OCI-M1 (cell line): ENCODE data around the gene VPS13D.
"Not testable (repeated sequence)": the region's sequence is repeated elsewhere in the genome, so short reads cannot be mapped to it uniquely, and the experiment has no call there.

ENCODE experiments used
- DNase-seq: peaks from one replicate; lab custom pipeline; 2025; lab: John Stamatoyannopoulos, UW

Gene VPS13D

DNA sequence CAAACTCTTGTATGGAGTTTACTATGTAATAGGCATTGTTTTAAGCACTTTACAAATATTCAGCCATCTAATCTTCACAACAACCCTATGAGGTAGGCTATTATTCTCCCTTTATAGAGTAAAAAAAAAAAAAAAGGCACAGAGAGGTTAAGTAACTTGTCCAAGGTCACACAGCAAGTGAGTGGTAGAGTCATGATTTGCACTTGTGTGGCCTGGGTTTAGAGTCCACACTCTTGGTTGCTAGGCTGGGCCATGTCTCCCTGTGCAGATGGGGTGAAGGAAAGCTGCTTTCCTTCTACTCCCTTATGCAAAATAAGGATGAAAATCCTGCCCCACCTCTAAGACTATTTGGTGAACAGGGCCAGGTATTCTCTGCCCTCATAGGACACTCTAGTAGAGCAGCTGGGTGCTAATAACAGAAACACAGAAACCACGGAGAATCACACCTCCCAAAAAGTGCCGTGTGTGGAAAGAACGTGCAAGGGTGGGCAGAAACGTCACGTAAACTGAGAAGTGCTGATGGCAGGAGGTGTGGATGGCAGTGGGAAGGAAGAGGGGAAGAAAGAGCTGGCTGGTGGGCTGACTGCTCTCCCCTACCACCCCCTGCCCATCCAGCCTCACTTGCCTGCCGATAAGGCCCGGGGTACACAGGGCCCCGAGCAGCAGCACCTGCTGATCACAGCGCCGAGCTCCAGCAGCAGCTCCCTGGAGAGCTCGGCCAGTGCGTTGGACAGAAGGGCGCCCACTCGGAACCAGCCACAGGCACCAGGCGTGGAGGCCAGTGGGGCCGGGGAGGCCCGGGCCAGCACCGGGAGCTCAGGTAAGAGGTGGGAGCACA is 28.3 kb upstream of the VPS13D start:
- no peak for DNase-seq

DNA sequence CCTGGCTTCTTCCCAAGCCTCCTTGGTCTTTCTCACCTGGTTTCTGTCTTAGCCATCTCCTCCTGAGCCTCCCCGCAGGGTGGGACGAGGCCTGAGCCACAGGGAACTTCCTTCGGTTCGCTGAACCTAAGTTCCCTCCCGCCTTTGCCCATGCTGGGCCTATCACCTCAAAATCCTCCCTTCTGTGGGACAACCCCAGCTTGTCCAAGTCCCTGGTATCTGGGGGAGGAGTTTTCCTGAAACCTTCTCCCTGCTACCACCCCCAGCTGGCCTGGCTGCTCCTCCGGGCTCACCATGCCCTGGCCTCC is 27.7 kb upstream of the VPS13D start:
- no peak for DNase-seq

DNA sequence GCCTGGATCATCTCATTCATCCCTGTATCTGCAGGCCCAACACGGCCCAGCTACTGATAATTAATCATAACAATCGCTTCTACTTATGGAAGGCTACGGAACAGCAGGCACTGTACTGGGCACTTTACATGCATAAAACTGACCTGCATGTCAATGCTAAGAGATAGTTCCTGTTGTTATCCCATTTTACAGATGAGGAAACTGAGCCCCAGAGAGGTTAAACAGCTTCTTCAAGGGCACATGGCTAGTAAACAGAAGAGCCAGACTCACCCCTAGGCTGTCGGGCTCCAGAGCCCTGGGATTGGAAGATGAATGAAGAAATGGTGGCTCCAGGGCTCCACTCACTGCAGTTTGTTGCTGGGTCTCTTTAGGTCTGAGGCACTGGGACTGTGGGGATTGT is 27.3 kb upstream of the VPS13D start:
- no peak for DNase-seq

DNA sequence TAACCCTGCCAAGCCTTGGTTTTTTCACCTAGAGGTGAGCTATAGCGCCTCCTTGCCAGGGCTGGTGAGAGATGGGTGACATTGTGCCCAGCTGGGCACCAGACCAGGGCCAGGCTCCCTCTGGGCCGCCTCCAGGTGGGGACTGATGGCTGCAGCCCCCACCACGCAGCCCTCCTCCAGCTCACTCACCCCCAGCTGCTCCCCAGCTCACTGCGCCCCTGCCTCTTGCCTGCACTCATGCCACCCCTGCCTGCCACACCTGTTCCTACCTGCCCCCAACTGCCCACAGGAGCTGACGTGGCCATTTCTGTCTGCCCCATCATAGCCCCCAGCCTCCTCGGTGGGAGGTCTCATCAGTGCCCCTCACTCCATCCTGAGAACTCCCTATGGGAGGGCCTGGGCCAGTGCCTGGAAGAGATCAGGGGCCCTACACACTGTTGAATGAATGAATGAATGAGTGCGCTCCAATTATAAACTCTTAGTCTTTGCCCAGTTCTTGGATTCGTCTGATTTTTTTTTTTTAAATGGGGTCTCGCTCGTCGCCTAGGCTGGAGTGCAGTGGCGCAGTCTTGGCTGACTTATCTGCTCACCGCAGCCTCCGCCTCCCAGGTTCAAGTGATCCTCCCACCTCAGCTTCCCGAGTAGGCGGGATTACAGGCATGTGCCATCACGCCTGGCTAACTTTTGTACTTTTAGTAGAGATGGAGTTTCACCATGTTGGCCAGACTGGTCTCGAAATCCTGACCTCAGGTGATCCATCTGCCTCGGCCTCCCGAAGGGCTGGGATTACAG is 26.4 kb upstream of the VPS13D start:
- DNase-seq = no peak

DNA sequence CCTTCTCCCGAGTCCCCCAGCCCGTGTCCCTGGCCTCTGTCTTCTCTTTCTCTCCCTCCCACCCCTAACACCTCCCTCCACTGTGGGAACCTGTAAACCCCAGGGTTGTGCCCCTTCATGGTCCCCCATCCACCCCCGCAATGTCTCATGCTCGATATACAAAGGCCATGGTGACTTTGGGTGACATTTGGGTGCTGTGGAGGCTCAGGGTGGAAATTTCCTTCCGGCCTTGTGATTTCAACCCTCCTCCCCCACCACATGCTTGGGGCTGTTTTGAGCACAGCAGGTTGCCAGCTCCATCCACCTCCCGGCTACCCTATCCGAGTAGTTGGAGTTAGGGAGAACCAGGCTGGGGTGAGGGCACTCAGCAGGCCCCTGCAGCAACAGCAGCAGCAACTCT is 25.7 kb upstream of the VPS13D start:
- no peak for DNase-seq

DNA sequence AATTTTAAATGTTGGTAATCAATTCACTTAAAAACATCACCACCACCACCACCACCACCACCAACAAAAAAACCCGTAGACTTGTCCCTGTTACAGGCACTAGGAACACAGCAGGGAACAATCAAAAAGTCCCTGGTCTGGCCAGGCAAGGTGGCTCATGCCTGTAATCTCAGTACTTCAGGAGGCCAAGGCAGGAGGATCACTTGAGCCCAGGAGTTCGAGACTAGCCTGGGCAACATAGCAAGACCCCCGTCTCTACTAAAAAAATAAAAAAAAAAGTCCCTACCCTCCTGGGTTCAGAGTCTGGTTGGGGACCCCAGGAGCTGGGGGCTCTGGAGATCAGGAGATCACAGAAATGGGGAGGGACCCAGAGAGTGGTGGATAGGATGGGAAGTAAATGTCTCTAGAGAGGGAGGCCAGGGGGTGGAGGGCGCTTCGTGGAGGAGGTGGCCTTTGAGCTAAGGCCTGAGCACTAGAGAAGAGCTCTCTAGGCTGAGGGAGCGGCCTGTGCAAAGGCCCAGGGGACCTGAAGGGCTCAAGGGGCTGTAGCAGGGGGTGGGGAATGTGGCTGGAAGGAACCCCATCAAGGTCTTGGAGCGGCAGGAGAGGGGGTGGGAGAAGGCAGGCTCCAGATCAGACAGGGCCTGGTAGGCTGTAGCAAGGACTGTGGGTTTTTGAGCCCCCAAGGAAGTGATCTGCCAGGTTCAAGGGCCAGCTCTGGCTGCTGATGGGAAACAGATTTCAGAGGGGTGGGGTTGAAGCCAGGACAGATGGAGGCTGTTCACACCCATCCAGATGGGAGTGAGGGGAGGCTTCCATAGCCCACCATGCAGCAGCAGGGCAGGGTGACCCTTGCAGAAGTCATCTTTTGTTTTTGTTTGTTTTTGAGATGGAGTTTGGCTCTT is 24.8 kb upstream of the VPS13D start:
- DNase-seq = no peak

DNA sequence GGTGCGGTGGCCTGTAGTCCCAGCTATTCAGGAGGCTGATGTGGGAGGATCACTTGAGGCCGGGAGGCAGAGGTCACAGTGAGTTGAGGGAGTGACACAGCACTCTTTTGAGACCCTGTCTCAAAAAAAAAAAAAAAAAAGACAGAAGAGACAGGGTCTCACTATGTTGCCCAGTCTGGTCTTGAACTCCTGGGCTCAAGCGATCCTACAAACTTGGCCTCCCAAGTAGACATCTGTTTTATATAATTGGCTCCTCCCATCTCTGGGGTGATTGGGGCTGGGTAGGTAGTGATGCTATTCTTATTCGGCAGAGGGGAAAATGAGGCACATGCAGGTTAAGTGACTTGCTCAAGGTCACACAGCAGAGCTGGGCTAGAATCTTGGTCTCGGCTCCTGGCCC is 23.6 kb upstream of the VPS13D start:
- DNase-seq = no peak

DNA sequence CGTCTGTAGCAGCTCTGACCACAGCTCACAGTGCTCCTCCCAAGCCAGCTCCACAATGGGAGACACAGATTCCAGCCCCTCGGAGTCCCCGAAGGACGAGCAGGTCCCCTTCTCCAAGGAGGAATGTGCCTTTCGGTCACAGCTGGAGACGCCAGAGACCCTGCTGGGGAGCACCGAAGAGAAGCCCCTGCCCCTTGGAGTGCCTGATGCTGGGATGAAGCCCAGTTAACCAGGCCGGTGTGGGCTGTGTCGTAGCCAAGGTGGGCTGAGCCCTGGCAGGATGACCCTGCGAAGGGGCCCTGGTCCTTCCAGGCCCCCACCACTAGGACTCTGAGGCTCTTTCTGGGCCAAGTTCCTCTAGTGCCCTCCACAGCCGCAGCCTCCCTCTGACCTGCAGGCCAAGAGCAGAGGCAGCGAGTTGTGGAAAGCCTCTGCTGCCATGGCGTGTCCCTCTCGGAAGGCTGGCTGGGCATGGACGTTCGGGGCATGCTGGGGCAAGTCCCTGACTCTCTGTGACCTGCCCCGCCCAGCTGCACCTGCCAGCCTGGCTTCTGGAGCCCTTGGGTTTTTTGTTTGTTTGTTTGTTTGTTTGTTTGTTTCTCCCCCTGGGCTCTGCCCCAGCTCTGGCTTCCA is 22.9 kb upstream of the VPS13D start:
- DNase-seq = no peak

DNA sequence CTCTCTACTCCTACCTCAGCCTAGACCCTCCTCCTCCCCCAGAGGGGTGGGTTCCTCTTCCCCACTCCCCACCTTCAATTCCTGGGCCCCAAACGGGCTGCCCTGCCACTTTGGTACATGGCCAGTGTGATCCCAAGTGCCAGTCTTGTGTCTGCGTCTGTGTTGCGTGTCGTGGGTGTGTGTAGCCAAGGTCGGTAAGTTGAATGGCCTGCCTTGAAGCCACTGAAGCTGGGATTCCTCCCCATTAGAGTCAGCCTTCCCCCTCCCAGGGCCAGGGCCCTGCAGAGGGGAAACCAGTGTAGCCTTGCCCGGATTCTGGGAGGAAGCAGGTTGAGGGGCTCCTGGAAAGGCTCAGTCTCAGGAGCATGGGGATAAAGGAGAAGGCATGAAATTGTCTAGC is 21.6 kb upstream of the VPS13D start:
- DNase-seq = no peak

DNA sequence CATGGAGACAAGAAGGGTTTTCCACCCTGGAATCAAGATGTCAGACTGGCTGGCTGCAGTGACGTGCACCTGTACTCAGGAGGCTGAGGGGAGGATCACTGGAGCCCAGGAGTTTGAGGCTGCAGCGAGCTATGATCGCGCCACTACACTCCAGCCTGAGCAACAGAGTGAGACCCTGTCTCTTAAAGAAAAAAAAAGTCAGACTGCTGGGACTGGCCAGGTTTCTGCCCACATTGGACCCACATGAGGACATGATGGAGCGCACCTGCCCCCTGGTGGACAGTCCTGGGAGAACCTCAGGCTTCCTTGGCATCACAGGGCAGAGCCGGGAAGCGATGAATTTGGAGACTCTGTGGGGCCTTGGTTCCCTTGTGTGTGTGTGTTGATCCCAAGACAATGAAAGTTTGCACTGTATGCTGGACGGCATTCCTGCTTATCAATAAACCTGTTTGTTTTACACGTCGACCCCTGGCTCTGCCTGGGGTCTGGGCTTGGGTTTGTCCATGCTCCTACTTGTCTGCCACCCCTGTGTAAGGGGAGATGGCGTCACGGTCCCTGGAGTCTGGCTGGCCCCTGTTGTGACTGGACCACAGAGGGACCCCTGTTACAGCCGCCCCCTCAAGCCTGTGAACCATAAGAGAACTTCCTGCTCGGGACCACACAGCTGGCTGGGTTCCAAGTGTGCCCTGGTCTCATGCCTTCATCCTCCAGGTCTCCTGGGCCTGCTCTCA is 20.9 kb upstream of the VPS13D start:
- peak; percentile 90 for DNase-seq

DNA sequence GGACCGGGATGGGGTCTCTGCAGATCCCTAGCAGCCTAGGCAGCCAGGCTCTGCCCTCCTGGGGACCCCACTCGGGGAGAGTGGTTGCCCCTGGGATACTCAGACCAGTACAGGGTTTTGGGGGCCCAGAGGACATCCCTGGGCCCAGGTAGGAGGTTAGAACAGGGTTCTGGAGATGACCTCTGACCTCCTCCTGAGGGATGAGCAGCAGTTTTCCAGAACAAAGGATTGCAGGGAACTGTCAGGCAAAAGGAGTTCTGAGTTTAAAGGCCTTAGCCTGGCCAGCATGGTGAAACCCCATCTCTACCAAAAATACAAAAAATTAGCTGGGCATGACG is 20.4 kb upstream of the VPS13D start:
- no peak for DNase-seq

DNA sequence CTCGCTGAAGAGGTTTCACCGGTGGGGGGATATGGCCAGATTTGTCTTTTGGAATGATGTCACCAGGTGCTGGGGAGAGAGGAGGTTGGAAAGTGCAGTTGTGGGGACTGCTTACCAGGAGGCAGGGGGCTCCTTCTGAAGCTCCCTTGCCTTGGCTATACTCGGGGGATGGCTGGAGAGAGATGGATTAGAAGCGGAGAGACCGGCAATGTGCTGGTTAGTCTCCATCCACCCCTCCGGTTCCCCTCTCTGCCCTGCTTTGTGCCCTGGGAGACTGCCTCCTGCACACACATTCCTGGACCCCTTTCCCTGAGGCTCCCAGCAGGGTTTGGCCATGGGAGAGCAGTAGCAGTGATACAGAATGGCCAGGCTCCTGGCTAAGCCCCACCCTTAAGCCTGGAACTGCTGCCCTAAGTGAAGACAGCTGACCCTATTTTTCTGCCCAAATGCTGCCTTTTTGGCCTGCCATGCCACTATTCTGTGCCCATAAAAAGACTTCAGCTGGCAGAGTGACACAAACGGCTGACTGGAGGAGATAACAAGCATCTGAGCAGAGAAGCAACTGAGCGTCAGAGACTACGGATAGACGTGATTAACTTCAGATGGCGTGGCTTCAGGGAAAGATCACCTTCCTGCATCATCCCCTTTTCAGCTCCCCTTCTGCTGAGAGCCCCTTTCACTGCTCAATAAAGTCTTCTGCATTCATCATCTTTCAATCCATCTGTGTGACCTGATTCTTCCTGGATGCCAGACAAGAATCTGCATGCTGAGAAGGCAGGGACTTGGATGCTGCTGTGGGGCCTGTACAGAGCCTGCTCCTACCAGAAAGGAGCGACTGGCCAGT is 14.5 kb upstream of the VPS13D start:
- peak; percentile 32 for DNase-seq

DNA sequence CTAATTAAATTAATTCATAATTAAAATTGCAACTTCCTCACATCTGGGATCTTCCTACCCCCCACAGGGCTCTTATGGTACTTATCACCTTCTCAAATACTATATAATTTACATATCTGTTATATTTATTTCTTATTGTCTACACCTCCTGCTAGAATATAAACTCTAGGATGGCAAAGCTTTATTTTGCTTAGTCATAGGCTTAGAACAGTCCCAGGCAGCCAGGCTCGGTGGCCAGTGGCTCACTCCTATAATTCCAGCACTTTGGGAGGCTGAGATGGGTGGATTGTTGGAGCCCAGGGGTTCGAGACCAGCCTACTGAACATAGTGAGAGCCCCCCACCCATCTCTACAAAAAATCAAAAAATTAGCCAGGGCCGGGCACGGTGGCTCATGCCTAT is 10.0 kb upstream of the VPS13D start:
- DNase-seq = no peak

DNA sequence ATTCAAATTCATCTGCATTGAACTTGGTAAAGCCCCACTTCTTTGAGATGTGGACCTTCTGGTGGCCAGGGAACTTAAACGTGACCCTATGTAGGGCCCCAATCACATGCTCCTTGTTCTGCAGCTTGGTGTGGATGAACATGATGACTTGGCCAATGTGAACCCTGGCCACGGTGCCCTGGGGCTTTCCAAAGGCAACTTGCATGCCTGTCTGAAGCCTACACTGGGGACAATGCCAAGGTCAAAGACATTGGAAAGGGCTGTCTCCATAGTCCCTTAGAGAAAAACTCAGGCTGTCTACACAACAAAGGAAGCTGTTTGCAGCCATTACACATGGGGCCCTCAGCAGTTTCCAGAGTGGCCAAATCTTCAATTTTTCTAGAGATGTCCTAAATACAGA is 8.9 kb upstream of the VPS13D start:
- no peak for DNase-seq

DNA sequence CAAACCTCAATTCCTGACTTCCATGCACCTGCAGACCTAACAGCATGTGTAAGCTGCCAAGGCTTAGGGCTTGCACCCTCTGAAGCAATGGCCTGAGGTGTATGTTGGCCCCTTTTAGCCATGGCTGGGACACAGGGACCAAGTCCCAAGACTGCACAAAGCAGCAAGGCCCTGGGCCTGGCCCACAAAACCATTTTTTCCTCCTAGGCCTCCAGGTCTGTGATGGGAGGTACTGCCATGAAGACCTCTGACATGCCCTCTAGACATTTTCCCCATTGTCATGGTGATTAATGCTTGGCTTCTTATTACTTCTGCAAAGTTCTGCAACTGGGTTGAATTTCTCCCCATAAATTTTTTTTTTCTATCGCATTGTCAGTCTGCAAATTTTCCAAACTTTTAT is 7.1 kb upstream of the VPS13D start:
- peak; percentile 3 for DNase-seq

DNA sequence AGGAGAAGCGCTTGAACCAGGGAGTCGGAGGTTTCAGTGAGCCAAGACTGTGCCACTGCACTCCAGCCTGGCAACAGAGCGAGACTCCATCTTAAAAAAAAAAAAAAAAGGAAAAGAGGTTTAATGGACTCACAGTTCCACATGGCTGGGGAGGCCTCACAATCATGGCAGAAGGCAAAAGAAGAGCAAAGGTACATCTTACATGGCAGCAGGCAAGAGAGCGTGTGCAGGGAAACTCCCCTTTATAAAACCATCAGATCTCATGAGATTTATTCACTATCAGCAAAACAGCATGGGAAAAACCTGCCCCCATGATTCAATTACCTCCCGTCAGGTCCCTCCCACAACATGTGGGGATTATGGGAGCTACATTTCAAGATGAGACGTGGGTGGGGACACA is 5.7 kb upstream of the VPS13D start:
- not testable (repeated sequence) for DNase-seq

DNA sequence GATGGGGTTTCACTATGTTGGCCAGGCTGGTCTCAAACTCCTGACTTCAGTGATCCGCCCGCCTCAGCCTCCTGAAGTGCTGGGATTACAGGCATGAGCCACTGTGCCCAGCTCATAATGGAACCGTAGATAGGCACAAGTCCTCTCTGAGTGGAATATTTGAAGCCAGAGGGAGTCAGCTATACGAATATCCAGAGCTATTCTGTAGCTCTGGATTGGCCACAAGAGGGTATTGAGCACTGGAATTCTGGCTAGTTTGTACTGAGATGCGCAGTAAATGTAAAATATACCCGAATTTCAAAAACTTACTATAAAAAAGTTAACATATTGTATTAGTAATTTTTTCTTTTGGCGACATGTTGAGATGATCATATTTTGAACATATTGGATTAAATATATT is 851 bp upstream of the VPS13D start:
- no peak for DNase-seq

DNA sequence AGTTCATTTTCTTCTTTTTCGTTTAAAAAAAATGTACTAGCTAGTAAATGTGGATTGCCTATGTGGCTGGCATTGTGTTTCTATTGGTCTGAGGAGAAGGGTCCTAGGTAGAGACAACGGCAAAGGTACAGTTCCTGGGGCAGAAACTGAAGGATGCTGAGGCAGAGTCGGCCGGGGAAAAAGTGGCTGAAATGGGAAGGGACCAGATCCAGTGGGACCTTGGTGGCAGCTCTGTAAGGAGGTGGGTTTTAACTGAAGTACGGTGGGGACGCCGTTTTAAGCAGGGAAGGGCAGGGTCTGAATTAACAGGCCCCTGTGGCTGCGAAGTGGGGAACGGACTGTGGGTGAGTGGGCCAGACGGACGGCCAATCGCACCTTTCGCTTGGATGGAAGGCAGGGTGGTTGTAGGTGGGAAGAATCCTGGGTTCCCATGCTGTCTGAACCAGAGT is 420 bp upstream of the VPS13D start:
- no peak for DNase-seq

DNA sequence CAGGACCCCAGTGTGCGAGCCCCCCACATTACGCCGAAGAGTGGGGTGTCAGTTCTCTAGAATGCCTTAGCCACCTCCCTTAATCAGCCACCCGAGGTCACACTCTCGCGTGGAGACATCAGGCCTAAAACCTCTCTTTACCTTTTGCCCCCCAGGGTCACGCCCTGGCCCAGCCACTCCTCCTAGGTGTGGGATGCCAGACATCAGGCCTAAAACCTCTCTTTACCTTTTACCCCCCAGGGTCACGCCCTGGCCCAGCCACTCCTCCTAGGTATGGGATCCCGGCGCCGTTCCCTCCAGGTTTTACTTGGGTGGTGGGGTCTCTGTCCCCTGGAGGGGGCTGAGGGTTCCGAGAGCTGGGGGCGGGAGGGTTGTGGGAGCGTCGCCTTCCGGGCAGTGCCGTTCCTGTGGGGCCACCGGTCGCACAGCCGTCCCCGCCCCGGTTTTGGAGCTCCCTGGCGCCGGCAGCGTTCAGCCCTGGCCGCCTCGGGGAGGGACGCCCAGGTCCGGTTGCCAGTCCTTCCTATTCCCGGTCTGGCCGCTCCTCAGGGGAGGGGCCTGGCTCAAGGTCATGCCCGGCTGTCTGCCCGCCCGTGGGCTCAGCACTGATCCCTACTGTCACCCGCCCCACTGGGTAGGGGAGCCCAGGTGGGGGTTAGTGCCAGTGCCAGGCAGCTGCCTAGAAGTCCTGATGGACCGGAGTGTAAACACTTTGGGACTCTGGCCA is 882 bp downstream of the VPS13D start:
- no peak for DNase-seq

DNA sequence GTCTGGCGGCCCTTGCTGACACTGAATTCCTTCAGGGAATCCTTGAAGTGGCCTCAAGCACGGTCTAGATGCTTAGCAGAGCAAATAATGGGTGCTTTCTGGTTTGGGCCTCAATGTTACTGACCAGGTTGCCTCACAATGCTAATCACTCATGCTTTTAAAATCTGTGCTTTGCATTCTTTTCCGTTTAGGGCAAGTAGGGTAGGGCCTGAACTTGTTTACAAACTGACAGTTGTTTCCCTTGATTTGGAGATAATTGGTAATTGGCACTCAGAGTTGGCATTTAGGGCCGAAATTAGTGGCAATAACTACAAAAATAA is 1.4 kb downstream of the VPS13D start:
- DNase-seq = no peak
